Measurements from ENCODE around the gene KCNQ1OT1. TPM values are rescaled to one million over a fixed set of nuclear protein-coding genes. Genes with fewer than 3 reads are reported as not detected.

KCNQ1OT1 gene
- total RNA-seq, result 1 to 10 TPM in 1 of 2 donors, under 1 TPM in 1; 0.52 to 1.1 TPM

DNA sequence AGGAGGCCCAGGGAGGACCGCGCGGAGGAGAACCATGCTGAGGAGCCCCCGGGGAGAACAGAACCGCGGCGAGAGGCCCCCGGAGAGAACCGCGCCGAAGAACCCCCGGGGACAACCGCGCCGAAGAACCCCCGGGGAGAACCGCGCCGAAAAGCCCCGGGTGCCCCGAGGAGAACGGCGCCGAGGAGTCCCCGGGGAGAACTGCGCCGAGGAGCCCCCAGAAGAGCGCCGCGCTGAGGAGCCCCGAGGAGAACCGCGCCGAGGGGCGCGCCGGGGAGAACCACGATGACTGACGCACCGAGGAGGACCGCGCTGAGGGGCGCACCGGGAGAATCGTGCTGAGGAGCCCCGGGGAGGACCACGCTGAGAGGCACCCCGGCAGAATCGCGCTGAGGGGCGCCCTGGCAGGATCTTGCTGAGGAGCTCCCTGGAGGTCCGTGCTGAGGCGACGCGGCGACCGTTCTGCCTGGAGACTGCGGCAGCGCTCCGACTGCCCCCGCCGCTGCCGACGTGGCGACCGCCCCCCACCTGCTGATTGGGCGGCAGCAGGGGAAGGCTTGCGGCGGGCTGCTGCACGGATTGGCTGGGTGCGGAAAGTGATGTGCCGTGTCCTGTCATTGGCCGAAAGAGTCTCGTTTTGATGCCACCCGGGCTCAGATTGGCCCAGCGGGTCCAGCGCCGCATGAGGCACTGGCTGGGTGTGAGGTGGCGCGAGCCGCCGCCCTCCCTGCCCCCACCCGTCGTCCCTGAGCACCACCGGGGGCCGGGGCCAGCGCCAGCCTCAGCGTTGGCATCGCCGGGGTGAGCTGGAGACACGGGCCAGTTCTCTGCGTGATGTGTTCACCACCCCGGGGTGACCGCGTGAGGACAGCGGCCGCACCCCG is at the start of gene KCNQ1OT1:
Gene KCNQ1OT1, minus strand, starts transcription at position 464 of the 884 bp plus-strand sequence.
- H3K27ac Mint-ChIP-seq, result peak within 1 kb of the TSS; percentile 11 to 49
- H3K36me3 Mint-ChIP-seq, result no peaks in the 10 kb centered on the region

DNA sequence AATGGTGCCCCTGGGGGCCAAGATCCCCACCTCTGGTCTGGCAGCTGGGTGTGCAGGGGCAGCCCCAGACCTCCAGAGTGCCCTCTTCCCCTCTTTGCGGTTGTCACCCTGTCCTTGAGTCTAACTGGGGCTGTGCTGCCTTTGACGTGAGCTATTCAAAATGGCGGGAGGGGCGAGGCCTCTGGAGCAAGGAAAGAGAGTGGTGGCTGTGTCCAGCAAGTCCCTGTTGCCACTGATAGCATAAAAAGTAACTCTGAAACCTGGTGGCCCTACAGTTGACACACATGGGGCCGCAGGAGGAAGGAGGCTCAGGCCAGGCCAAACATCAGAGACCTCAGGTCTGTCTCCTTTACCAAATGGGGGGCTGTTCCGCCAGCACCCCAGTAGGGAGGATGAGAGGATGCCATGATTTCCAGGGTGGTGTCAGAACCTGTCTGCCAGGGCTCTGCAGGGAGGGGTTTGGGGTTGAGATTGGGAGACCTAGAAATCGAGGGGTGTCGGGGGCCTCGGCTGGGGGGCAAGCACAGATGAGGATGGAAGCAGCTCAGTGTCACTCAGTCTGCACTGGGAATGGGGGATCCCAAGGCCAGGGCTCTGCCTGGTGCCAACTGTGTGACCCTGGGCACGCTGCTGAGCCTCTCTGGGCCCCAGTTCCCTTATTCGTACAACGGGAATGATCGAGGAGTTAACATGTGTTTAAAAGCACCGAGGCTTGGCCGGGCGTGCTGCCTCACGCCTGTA is 49.2 kb upstream of the KCNQ1OT1 start:
- Mint-ChIP-seq H3K4me1 (ENCODE audit: low read depth in 2 of 2) (no peaks in the 10 kb centered on the region), H3K27me3 (peaks cover 4 to 5% of the 10 kb centered on the region in 2 donors), H3K9me3 (no peaks in the 10 kb centered on the region), H3K36me3 (no peaks in the 10 kb centered on the region), H3K4me3 (no peak overlapping the region), H3K27ac (no peak overlapping the region)
- ATAC-seq, result no peak
- no peak for DNase-seq (ENCODE audit: low spot score)

More for the DNA sequence above, at the start of gene KCNQ1OT1:
- peak; percentile 95 to 96 for ATAC-seq
- no peaks in the 10 kb centered on the region for H3K27me3 Mint-ChIP-seq
- peaks cover 7 to 11% of the 10 kb centered on the region in 2 donors for H3K4me1 Mint-ChIP-seq (ENCODE audit: low read depth in 2 of 2)
- DNase-seq (ENCODE audit: low spot score), result peak; percentile 90
- no peaks in the 10 kb centered on the region for H3K9me3 Mint-ChIP-seq
- peak within 1 kb of the TSS; percentile 85 for H3K4me3 Mint-ChIP-seq

DNA sequence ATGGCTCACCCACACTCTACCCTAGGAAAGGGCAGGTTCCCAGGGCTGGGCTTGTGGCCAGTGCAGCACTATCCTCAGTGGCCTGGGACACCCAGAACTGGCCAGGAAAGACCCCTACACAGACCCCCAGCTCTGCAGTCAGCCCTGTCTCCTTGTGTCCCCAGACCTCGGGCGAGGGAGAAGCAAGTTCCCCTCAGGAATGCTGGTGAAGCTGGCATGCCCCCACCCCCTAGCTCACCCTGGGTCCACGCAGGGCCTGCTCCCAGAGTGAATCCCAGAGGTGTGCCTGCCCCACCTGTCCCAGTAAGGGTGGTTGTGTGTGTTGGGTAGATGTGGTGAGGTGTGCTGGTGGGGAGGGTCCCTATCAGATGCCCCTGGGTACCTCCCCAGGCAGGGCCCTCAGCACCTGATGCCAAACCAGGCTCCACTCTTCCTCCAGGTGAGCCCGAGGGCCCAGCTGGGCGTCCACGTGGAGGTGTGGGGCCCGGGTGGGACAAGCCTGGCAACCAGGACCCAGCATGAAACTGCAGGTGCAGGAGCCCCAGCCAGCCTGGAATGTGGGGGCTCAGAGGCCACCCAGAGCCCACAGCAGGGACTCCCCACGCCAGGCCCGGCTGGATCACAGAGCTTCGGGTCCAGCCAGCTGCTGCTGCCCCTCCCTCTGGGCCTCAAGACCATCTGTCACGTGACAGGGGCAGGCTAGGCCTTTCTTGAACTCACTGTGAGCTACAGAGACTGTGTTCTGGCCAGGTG is 48.4 kb upstream of the KCNQ1OT1 start:
- no peaks in the 10 kb centered on the region for H3K36me3 Mint-ChIP-seq
- no peaks in the 10 kb centered on the region for H3K9me3 Mint-ChIP-seq
- no peak overlapping the region for H3K4me3 Mint-ChIP-seq
- no peak overlapping the region for H3K27ac Mint-ChIP-seq
- DNase-seq (ENCODE audit: low spot score), result no peak
- no peaks in the 10 kb centered on the region for H3K27me3 Mint-ChIP-seq
- no peak for ATAC-seq
- H3K4me1 Mint-ChIP-seq (ENCODE audit: low read depth in 2 of 2), result no peaks in the 10 kb centered on the region

DNA sequence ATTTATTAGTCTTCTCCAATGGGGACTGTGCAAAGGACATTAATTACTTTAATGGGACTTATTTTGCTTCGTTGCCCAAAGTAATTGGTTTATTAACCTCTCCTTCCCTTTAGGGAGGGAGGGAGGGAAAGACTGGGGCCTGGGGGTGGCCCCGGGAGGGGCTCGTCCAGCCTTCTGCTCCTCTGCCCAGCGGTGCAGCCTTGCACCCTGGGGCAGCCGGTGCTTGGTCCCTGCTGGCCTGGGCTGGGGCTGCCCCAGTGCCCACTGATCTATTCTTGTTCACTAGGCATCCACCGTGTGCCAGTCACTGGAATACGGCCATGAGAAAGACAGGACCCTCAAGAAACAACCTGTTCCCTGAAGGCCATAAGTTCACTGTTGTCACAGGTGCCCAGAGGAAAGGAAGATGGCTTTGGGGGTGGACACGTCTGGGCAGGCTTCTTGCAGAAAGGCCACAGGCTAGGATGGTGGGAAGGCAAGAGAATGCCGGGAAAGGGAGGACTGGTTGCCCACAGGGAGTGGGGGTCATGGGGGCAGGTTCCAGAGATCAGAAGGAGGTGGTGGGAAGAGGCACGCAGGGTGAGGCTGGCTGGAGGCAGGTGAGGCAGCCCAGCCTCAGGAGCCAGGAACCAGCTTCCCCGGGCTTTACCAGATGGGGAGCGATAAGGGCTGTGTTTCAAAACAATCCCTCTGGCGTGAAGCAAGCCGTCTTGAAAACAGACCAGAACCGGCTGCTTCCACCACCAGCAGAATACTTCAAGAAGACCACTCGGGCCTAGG is 47.6 kb upstream of the KCNQ1OT1 start:
- no peak overlapping the region for H3K4me3 Mint-ChIP-seq
- no peak for DNase-seq (ENCODE audit: low spot score)
- H3K27ac Mint-ChIP-seq, result no peak overlapping the region

DNA sequence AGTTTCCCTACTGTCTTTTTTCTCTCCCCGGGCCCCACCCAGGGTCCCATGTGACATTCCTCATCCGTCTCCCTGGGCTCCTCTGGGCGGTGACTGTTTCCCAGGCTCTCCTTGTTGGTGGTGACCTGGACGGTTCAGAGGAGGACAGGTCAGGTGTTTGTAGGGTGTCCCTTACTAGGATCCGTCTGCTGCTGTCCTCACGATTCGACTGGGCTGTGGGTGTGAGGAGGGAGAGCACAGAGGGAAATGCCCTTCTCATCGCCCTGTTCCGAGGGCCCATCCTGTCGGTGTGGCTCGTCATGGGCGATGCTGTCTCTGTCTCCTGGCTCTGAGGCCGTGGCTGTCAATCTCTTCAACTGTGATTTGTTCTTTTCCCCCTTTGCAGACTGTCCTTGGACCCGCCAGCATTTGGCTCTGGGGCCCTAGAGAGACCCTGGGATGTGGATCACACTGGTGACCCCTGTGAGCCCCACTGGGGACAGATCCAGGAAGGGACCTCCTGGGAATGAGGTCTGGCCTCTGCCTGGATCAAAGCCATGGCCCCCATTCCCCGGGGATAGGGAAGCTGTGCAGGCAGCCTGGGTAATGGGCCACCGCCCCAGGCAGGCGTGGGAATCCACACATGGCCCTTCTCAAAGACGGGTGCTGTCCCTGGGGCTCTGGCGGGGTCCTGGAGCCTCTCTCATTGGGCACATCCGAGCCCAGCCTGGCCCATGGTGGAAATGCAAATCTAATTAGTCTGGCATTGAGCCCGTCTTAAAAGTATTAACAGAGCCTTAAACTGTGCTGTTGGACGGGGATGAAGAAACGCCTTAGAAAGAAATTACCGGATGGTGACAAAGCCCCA is 46.8 kb upstream of the KCNQ1OT1 start:
- Mint-ChIP-seq H3K36me3 (no peaks in the 10 kb centered on the region), H3K9me3 (no peaks in the 10 kb centered on the region), H3K4me3 (no peak overlapping the region), H3K27ac (no peak overlapping the region), H3K27me3 (no peaks in the 10 kb centered on the region), H3K4me1 (ENCODE audit: low read depth in 2 of 2) (no peaks in the 10 kb centered on the region)
- ATAC-seq, result no peak
- DNase-seq (ENCODE audit: low spot score), result no peak

More for the DNA sequence above, 47.6 kb upstream of the KCNQ1OT1 start:
- Mint-ChIP-seq H3K9me3 (no peaks in the 10 kb centered on the region), H3K4me1 (ENCODE audit: low read depth in 2 of 2) (no peaks in the 10 kb centered on the region), H3K27me3 (no peaks in the 10 kb centered on the region), H3K36me3 (no peaks in the 10 kb centered on the region)
- ATAC-seq, result no peak

DNA sequence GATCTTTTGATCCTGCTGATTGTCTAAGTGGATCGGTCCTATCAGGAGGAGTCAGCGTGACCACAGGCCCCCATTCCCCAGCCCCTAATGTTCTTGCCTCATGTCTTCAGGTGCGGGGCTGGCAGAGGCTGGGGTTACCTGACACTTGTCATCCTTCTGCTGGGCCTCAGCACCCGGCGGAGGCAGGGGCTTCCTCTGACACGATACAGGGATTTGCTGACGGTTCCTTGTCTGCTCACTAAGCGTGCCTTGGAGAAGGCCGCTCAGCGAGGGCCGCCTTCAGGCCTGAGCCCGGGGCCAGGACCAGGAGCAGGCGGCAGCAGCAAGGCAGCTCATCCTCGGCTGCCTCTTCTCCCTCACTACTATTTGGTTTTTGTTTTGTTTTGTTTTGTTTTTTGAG is 45.7 kb upstream of the KCNQ1OT1 start:
- Mint-ChIP-seq H3K27ac (no peak overlapping the region), H3K27me3 (no peaks in the 10 kb centered on the region), H3K4me1 (ENCODE audit: low read depth in 2 of 2) (no peaks in the 10 kb centered on the region), H3K4me3 (no peak overlapping the region), H3K9me3 (no peaks in the 10 kb centered on the region), H3K36me3 (no peaks in the 10 kb centered on the region)
- DNase-seq (ENCODE audit: low spot score), result no peak
- no peak for ATAC-seq

DNA sequence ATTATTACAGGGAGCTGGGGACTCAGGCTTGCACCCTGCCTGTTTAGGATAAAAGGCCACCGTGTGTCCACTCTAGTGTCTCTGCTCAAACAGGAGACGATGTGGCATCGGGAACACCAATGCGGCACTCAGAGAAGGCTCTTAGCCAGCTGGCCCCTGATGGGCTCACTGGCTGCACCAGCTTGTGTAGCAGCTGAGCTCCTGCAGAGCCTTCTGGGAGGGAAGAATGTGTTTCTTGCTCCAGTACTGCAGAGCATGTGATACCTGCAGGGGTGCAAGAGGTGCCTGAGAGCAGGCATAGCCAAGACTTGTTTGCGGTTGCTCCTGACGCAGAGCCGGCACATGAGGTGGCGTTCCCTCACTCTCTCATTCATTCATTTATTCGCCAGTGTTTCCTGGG is 44.4 kb upstream of the KCNQ1OT1 start:
- no peaks in the 10 kb centered on the region for H3K9me3 Mint-ChIP-seq
- H3K4me3 Mint-ChIP-seq, result no peak overlapping the region
- ATAC-seq, result no peak

DNA sequence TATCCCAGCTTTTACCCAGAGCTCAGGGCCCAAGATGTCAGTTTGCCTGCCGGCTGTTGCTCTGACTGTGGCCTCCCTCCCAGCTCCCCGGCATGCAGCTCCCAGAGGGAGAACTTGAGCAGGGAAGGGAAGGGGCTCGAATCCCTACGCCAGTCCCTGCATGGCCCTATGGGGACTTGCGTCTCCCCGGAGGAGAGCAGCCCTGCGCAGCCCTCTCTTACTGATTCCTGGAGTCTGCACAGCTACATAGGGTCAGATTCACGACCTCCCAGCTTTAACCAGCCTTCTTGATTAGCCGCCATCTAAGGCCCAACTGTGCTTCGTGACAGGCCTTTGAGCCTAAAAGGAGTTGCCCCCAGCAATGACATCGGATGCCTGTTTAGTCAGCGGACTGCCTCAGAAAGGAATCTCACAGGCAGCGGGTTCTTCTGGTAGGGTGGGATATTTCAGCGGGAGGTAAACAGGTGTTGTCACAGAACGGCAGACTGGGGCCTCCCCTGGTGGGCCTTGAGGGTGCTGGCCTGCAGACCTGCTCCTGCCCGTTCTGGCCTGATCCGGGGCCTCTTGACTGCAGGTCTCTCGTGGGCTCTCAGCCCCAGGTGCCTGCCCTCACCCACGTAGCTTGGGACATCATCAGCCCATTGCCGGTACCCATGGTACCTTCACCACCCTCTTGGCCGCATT is 43.8 kb upstream of the KCNQ1OT1 start:
- Mint-ChIP-seq H3K36me3 (no peaks in the 10 kb centered on the region), H3K4me1 (ENCODE audit: low read depth in 2 of 2) (no peaks in the 10 kb centered on the region), H3K27me3 (no peaks in the 10 kb centered on the region), H3K9me3 (no peaks in the 10 kb centered on the region), H3K4me3 (no peak overlapping the region), H3K27ac (no peak overlapping the region)
- DNase-seq (ENCODE audit: low spot score), result no peak
- ATAC-seq, result no peak

More for the DNA sequence above, 44.4 kb upstream of the KCNQ1OT1 start:
- Mint-ChIP-seq H3K27ac (no peak overlapping the region), H3K27me3 (no peaks in the 10 kb centered on the region), H3K4me1 (ENCODE audit: low read depth in 2 of 2) (no peaks in the 10 kb centered on the region), H3K36me3 (no peaks in the 10 kb centered on the region)
- DNase-seq (ENCODE audit: low spot score), result no peak

DNA sequence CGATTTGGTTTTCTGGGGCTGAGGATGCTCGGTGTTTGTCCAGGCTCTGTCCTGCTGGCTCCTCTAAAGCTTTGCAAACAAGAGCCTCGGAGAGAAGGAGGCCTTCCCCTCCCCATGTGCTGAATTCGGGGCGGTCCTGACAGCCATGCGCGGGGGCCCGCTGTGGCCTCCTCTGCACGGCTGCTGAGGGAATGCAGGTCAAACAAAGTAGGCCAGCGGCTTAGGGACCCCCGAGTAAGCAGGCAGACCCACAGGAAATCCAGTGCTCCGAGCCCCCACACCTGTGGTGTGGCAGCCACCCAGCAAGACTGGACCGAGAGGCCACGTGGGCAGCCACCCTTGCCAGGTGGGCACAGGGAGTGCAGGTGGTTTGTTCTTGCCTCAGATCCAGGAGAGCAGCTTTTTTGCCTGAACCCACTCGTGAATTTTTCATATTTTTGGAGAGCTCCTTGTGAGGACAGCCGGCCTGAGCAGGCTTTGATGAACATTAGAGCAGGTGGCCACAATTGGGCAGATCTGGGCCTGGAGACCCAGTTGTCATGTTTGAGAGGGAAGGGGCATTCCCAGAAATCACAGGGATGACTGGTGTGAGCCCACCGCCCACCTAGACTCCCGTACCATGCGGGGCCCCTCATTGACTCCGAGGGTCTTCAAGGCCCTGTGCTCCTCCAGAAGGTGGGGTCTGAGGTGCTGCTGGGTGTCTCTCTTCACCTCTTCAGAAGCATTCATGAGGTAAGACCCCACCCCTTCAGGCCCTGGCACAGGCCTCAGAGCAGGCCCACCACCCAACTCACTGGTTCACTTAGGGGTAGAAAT is 43.0 kb upstream of the KCNQ1OT1 start:
- DNase-seq (ENCODE audit: low spot score) (no peak), ATAC-seq (no peak)
- Mint-ChIP-seq H3K9me3 (no peaks in the 10 kb centered on the region), H3K4me1 (ENCODE audit: low read depth in 2 of 2) (no peaks in the 10 kb centered on the region), H3K27me3 (no peaks in the 10 kb centered on the region), H3K4me3 (no peak overlapping the region), H3K36me3 (no peaks in the 10 kb centered on the region), H3K27ac (no peak overlapping the region)

DNA sequence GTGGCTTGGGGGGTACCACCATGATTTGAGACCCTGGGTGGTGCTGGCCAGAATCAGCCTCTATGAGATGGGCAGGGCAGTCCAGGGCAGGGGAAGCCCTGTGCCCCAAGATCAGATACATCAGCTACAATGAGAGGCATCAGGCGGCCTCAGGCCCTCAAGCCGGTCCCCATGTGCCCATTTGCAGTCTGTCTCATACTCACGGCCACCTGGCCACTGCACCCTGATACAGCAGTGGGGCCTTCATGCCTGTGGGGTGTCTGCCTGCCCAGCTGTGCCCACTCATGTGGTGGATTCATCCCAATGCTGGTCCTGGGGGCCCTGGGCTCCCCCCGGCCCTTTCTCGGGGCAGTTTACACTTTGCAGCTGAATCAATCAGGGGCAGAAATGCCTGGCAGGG is 42.4 kb upstream of the KCNQ1OT1 start:
- H3K27me3 Mint-ChIP-seq, result no peaks in the 10 kb centered on the region
- ATAC-seq (no peak), DNase-seq (ENCODE audit: low spot score) (no peak)
- H3K36me3 Mint-ChIP-seq, result no peaks in the 10 kb centered on the region
- H3K4me1 Mint-ChIP-seq (ENCODE audit: low read depth in 2 of 2), result no peaks in the 10 kb centered on the region
- H3K4me3 Mint-ChIP-seq, result no peak overlapping the region
- H3K27ac Mint-ChIP-seq, result no peak overlapping the region
- H3K9me3 Mint-ChIP-seq, result no peaks in the 10 kb centered on the region

DNA sequence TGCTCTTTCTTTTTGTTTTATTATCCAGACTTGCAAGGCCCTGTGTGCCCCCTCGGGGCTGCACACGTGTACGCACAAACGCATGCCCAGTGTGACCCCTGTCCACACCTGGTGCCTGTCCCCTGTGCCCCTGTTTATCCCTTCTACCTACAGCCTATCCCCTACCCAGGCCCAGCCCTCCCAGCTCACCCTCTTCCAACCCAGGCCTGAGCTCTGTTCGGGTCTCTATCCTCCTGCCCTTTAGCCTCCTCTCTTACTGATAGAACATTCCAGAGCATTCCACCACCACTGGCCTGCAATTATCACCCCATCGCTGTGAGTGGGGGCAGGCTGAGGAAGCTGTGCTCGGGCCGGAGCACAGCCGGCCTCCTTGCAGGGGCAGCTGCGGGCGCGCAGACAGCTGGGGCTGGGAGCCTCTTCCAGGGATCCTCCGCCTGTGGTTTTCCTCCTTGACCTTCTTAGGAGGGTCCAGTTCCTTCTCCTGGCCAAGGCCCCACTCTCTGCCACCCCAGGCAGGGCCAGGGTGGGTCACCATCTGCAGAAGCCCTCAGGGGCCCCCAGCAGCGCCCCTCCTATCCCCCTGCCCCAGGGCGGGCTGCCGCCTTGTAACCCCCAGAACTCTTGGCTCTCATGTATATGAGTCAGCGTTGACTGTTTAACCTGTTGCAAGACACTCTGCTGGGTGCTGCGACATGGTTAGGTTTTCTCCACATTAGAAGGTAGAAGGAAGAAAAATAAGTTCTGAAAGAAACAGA is 41.8 kb upstream of the KCNQ1OT1 start:
- Mint-ChIP-seq H3K9me3 (no peaks in the 10 kb centered on the region), H3K4me1 (ENCODE audit: low read depth in 2 of 2) (no peaks in the 10 kb centered on the region), H3K27ac (no peak overlapping the region), H3K4me3 (no peak overlapping the region), H3K27me3 (no peaks in the 10 kb centered on the region), H3K36me3 (no peaks in the 10 kb centered on the region)
- DNase-seq (ENCODE audit: low spot score) (no peak), ATAC-seq (peak in 1 of 2 donors; percentile 2)

Data from natural killer cell treated with Interleukin-12 subunit alpha and Interleukin-12 subunit beta and Interleukin-15 and Interleukin-18, amount 100 ng/mL, for 72 hours (primary cell).